HUDEP-2 (cell line): ENCODE results near the gene RGPD8.
"Not testable (repeated sequence)": the region's sequence is repeated elsewhere in the genome, so short reads cannot be mapped to it uniquely, and the experiment has no call there.

ENCODE experiments used
- DNase-seq, 76 experiments: peaks; one replicate each; lab custom pipeline; 2025; ENCODE audit not compliant: unreplicated experiment in 76 of 76; lab: John Stamatoyannopoulos, UW

Gene RGPD8

GRCh38 chr2:112435716-112436431 lies 2.4 kb upstream of the RGPD8 start:
- not testable (repeated sequence) for DNase-seq

GRCh38 chr2:112434890-112435715 lies 1.7 kb upstream of the RGPD8 start:
- DNase-seq = not testable (repeated sequence)

- no peak for DNase-seq
These were observed 686 bp upstream of the RGPD8 start for GRCh38 chr2:112433932-112434730.

- not testable (repeated sequence) for DNase-seq
These were observed 538 bp downstream of the RGPD8 start for GRCh38 chr2:112432735-112433479.

GRCh38 chr2:112432390-112432734 lies 1.1 kb downstream of the RGPD8 start:
- not testable (repeated sequence) for DNase-seq

GRCh38 chr2:112431587-112432295 lies 1.7 kb downstream of the RGPD8 start:
- not testable (repeated sequence) for DNase-seq

GRCh38 chr2:112424553-112424952 lies 8.9 kb downstream of the RGPD8 start:
- DNase-seq = not testable (repeated sequence)

- DNase-seq = not testable (repeated sequence)
These were observed 16.6 kb downstream of the RGPD8 start for GRCh38 chr2:112416860-112417259.

- DNase-seq = not testable (repeated sequence)
These were observed 73.4 kb downstream of the RGPD8 start for GRCh38 chr2:112360055-112360454.

- not testable (repeated sequence) for DNase-seq
These were observed 79.1 kb downstream of the RGPD8 start for GRCh38 chr2:112354335-112354734.

GRCh38 chr2:112352809-112353603 lies 80.4 kb downstream of the RGPD8 start:
- DNase-seq = not testable (repeated sequence)

GRCh38 chr2:112352292-112352691 lies 81.2 kb downstream of the RGPD8 start:
- DNase-seq = not testable (repeated sequence)

- no peak for DNase-seq
These were observed 88.1 kb downstream of the RGPD8 start for GRCh38 chr2:112345030-112346027.

GRCh38 chr2:112343827-112344585 lies 89.4 kb downstream of the RGPD8 start:
- no peak for DNase-seq

- no peak for DNase-seq
These were observed 91.3 kb downstream of the RGPD8 start for GRCh38 chr2:112342067-112342550.

GRCh38 chr2:112340475-112341267 lies 92.8 kb downstream of the RGPD8 start:
- no peak for DNase-seq
